HEK293T (cell line): ENCODE measurements around the gene NBPF8.
A peak's percentile ranks its signal among the peaks of the same experiment; 100 is the strongest.
"Not testable (repeated sequence)": the region's sequence is repeated elsewhere in the genome, so short reads cannot be mapped to it uniquely, and the experiment has no call there.

ENCODE experiments used
- CTCF ChIA-PET: fragments of 350-600 bp; formaldehyde crosslinking; extraction: SDS; loops from one replicate; lab custom pipeline; 2021; ENCODE audit warnings: antibody characterized with exemption, inconsistent platforms; lab: Yijun Ruan, JAX
- POLR2A ChIA-PET: fragments of 350-600 bp; formaldehyde crosslinking; extraction: SDS; loops from one replicate; lab custom pipeline; 2020; ENCODE audit warnings: antibody characterized with exemption, inconsistent platforms; lab: Yijun Ruan, JAX
- DNase-seq: peaks from one replicate; pipeline ENCODE4 v3.0.0; 2012; ENCODE audit warnings: mixed read lengths; ENCODE audit errors: extremely low spot score
- L3MBTL2 ChIP-seq: fragments of 450-650 bp; conservative IDR thresholded peaks from 2 replicates; pipeline ENCODE4 v1.6.1; 2016; ENCODE audit warnings: mild to moderate bottlenecking

The NBPF8 gene

GRCh38 chr1:120414911-120415480, at the start of gene NBPF8:
TSS of gene NBPF8 (plus strand) at chr1:120415035. CDS start at chr1:120436523, 21,488 bp downstream.
- DNase-seq, CTCF ChIA-PET, POLR2A ChIA-PET: not testable (repeated sequence)

- DNase-seq, POLR2A ChIA-PET, CTCF ChIA-PET: not testable (repeated sequence)
Measured at GRCh38 chr1:120367709-120368108, 47.1 kb upstream of the NBPF8 start.

- DNase-seq, CTCF ChIA-PET, POLR2A ChIA-PET: not testable (repeated sequence)
Measured at GRCh38 chr1:120386651-120387050, 28.2 kb upstream of the NBPF8 start.

GRCh38 chr1:120388597-120389126, 26.2 kb upstream of the NBPF8 start:
- POLR2A ChIA-PET, DNase-seq, CTCF ChIA-PET: not testable (repeated sequence)

GRCh38 chr1:120391365-120391764, 23.5 kb upstream of the NBPF8 start:
- CTCF ChIA-PET, POLR2A ChIA-PET, DNase-seq: not testable (repeated sequence)

- DNase-seq, POLR2A ChIA-PET, CTCF ChIA-PET: not testable (repeated sequence)
Measured at GRCh38 chr1:120393316-120394232, 21.3 kb upstream of the NBPF8 start.

GRCh38 chr1:120405348-120405747, 9.5 kb upstream of the NBPF8 start:
- CTCF ChIA-PET, POLR2A ChIA-PET, DNase-seq: not testable (repeated sequence)

- CTCF ChIA-PET, POLR2A ChIA-PET, DNase-seq: not testable (repeated sequence)
Measured at GRCh38 chr1:120414451-120414850, 384 bp upstream of the NBPF8 start.

- CTCF ChIA-PET, POLR2A ChIA-PET, DNase-seq: not testable (repeated sequence)
- 0 out of 2 replicates have a peak, but pooled peaks have one; percentile 24 for TF ChIP-seq L3MBTL2
Measured at GRCh38 chr1:120415492-120415961, 692 bp downstream of the NBPF8 start.

GRCh38 chr1:120425063-120425462, 10.2 kb downstream of the NBPF8 start:
- POLR2A ChIA-PET, DNase-seq, CTCF ChIA-PET: not testable (repeated sequence)

- DNase-seq, CTCF ChIA-PET, POLR2A ChIA-PET: not testable (repeated sequence)
Measured at GRCh38 chr1:120431626-120432025, 16.8 kb downstream of the NBPF8 start.

GRCh38 chr1:120433831-120434230, 19.0 kb downstream of the NBPF8 start:
- POLR2A ChIA-PET, CTCF ChIA-PET: not testable (repeated sequence)

GRCh38 chr1:120449124-120449523, 34.3 kb downstream of the NBPF8 start:
- POLR2A ChIA-PET, DNase-seq, CTCF ChIA-PET: not testable (repeated sequence)

More at GRCh38 chr1:120433831-120434230, 19.0 kb downstream of the NBPF8 start:
- DNase-seq: not testable (repeated sequence)
